Natural killer cell (primary cell): ENCODE data around the gene AKTIP. TPM values are rescaled to one million over a fixed set of nuclear protein-coding genes. Genes with fewer than 3 reads are reported as not detected.
A peak's percentile ranks its signal among the peaks of the same experiment; 100 is the strongest.

Experiments used
- ATAC-seq, 3 donors: fragments of 150-1000 bp in 2 of 3; fragments of 200-7000 bp in 1 of 3; cut with Tn5 transposase; 1 replicate in 1 of 3; 2 replicates in 2 of 3; pipeline ENCODE4 v1.10.0; 2021; ENCODE audit warnings: mild to moderate bottlenecking in 2 of 3, moderate library complexity in 2 of 3
- DNase-seq, 2 donors: peaks; one replicate each; pipeline versions ENCODE4 v3.0.0 to v3.0.0-alpha.2; 2013 to 2021; ENCODE audit warnings: mixed read lengths in 1 of 2
- H3K27ac ChIP-seq: one replicate; pipeline ENCODE4 v1.5.1; 2013; ENCODE audit warnings: mild to moderate bottlenecking, low read length
- H3K27me3 ChIP-seq: one replicate; pipeline ENCODE4 v1.6.1; 2013; ENCODE audit warnings: low read length; ENCODE audit not compliant: control insufficient read depth, insufficient read depth
- H3K36me3 ChIP-seq: one replicate; pipeline ENCODE4 v1.6.1; 2013; ENCODE audit warnings: low read length; ENCODE audit not compliant: control insufficient read depth, insufficient read depth
- H3K4me1 ChIP-seq: one replicate; pipeline ENCODE4 v1.6.1; 2013; ENCODE audit warnings: low read length; ENCODE audit not compliant: control insufficient read depth, insufficient read depth
- H3K4me3 ChIP-seq: one replicate; pipeline ENCODE4 v1.5.1; 2013; ENCODE audit warnings: low read length
- H3K9me3 ChIP-seq: one replicate; pipeline ENCODE4 v1.6.1; 2013; ENCODE audit warnings: low read length; ENCODE audit not compliant: control insufficient read depth, insufficient read depth
- H3K27ac Mint-ChIP-seq, 2 donors: one replicate each; pipeline ENCODE4 v1.8.0; 2022; ENCODE audit warnings: mild to moderate bottlenecking in 2 of 2, mixed read lengths in 2 of 2, moderate library complexity in 1 of 2
- H3K27me3 Mint-ChIP-seq, 2 donors: one replicate each; pipeline ENCODE4 v1.8.0; 2022; ENCODE audit warnings: low read depth in 2 of 2, mixed read lengths in 2 of 2
- H3K36me3 Mint-ChIP-seq: one replicate; pipeline ENCODE4 v1.8.0; 2022; ENCODE audit warnings: mixed read lengths
- H3K4me1 Mint-ChIP-seq, 2 donors: one replicate each; pipeline ENCODE4 v1.8.0; 2022; ENCODE audit warnings: mixed read lengths in 2 of 2
- H3K4me3 Mint-ChIP-seq: one replicate; pipeline ENCODE4 v1.8.0; 2022; ENCODE audit warnings: mild to moderate bottlenecking, moderate library complexity, mixed read lengths
- H3K9me3 Mint-ChIP-seq, 2 donors: one replicate each; pipeline ENCODE4 v1.8.0; 2022; ENCODE audit warnings: mixed read lengths in 2 of 2
- CTCF ChIP-seq: fragments of 200-600 bp; IDR thresholded peaks from one replicate; pipeline ENCODE4 v1.8.0; 2022; ENCODE audit warnings: antibody characterized with exemption
- WGBS: methylation state at CpG from one replicate; pipeline ENCODE4 v1.1.7; 2013; ENCODE audit warnings: missing lambda C conversion rate; ENCODE audit not compliant: insufficient coverage; 5-methylcytosine and 5-hydroxymethylcytosine counted together
- intact Hi-C: fragments of 100-400 bp; cut with micrococcal nuclease; formaldehyde crosslinking; loops from one replicate; pipeline ENCODE4 v1.14.2; 2022
- total RNA-seq, 4 donors: library from RNA; stranded (reverse); fragments of 120-200 nt in 1 of 4; gene quantifications; one replicate each; pipeline versions ENCODE4 v1.2.3 to v1.2.4, GENCODE V29; 2013 to 2022

Gene AKTIP
- total RNA-seq, 3 donors from 2014 or later (not counting 1 experiment from before 2014, with no cell fraction given), result 22.0 to 33.2 (median 23.2) TPM

GRCh38 chr16:53523126-53523804 lies 20.3 kb upstream of the AKTIP start:
- 96% methylated on average over 21 of the region's 21 CpGs for WGBS
- Mint-ChIP-seq H3K27me3 (peaks cover 11 to 14% of the 10 kb centered on the region in 2 donors), H3K4me1 (peaks cover 20 to 34% of the 10 kb centered on the region in 2 donors), H3K36me3 (no peaks in the 10 kb centered on the region), H3K4me3 (no peak overlapping the region), H3K27ac (peak overlapping the region in 1 of 2 donors; percentile 69), H3K9me3 (no peaks in the 10 kb centered on the region)
- DNase-seq (no peak), ATAC-seq (no peak)
- Histone ChIP-seq H3K27me3 (no peaks in the 10 kb centered on the region), H3K36me3 (no peaks in the 10 kb centered on the region), H3K27ac (no peak overlapping the region), H3K4me3 (no peak overlapping the region), H3K4me1 (peaks cover 24% of the 10 kb centered on the region), H3K9me3 (no peaks in the 10 kb centered on the region)
- intact Hi-C loops, result no loop called here
- TF ChIP-seq CTCF, result no peak

GRCh38 chr16:53519417-53520091 lies 16.5 kb upstream of the AKTIP start:
- H3K36me3 ChIP-seq, result no peaks in the 10 kb centered on the region
- H3K4me3 ChIP-seq, result peak overlapping the region; percentile 17
- no peaks in the 10 kb centered on the region for H3K27me3 ChIP-seq
- ATAC-seq (peak; percentile 38 to 64 (median 50)), DNase-seq (peak in 1 of 2 donors; percentile 61)
- H3K9me3 Mint-ChIP-seq, result no peaks in the 10 kb centered on the region
- peaks cover 13 to 14% of the 10 kb centered on the region in 2 donors for H3K27me3 Mint-ChIP-seq
- peak overlapping the region; percentile 79 for H3K27ac ChIP-seq
- intact Hi-C loops, result loop anchor here (2.0 to 10.0 kb wide), 2 partner anchors 17 to 465 kb away; partner anchors contain the start of genes AKTIP, CHD9 and CHD9NB
- peaks cover 50 to 60% of the 10 kb centered on the region in 2 donors for H3K4me1 Mint-ChIP-seq
- H3K9me3 ChIP-seq, result no peaks in the 10 kb centered on the region
- 44% methylated on average over 8 of the region's 8 CpGs for WGBS
- H3K27ac Mint-ChIP-seq, result peak overlapping the region; percentile 88 to 93
- H3K4me1 ChIP-seq, result peaks cover 57% of the 10 kb centered on the region
- H3K36me3 Mint-ChIP-seq, result no peaks in the 10 kb centered on the region
- no peak for TF ChIP-seq CTCF
- peak overlapping the region; percentile 84 for H3K4me3 Mint-ChIP-seq

- Histone ChIP-seq H3K4me3 (peak overlapping the region; percentile 17), H3K27me3 (no peaks in the 10 kb centered on the region), H3K36me3 (no peaks in the 10 kb centered on the region), H3K9me3 (no peaks in the 10 kb centered on the region), H3K4me1 (peaks cover 57% of the 10 kb centered on the region), H3K27ac (peak overlapping the region; percentile 79)
- H3K4me1 Mint-ChIP-seq, result peaks cover 58 to 65% of the 10 kb centered on the region in 2 donors
- peak; percentile 73 to 90 for DNase-seq
- WGBS, result 10% methylated on average over 19 of the region's 19 CpGs
- no peak for TF ChIP-seq CTCF
- no peaks in the 10 kb centered on the region for H3K36me3 Mint-ChIP-seq
- peak overlapping the region; percentile 88 to 93 for H3K27ac Mint-ChIP-seq
- intact Hi-C loops, result loop anchor here (1.0 to 10.0 kb wide), 3 partner anchors 16 to 464 kb away; partner anchors contain the start of genes AKTIP, CHD9 and CHD9NB
- H3K4me3 Mint-ChIP-seq, result peak overlapping the region; percentile 84
- H3K27me3 Mint-ChIP-seq, result peaks cover 10% of the 10 kb centered on the region in 2 donors
- no peaks in the 10 kb centered on the region for H3K9me3 Mint-ChIP-seq
- ATAC-seq, result peak; percentile 84 to 95 (median 91)
Observed at GRCh38 chr16:53518550-53519416, 15.8 kb upstream of the AKTIP start.
